ACHN (cell line): ENCODE data around the gene CPEB3.
A peak's percentile ranks its signal among the peaks of the same experiment; 100 is the strongest.
"Not testable (repeated sequence)": the region's sequence is repeated elsewhere in the genome, so short reads cannot be mapped to it uniquely, and the experiment has no call there.

Experiments used
- DNase-seq: peaks from one replicate; pipeline ENCODE4 v3.0.0-alpha.2; 2015
- in situ Hi-C: cut with HindIII; loops from 2 replicates; pipeline ENCODE4 v1.10.0; 2017; ENCODE audit warnings: low sequenced_read_pairs, low pct_ligation_motif_present, low pct_unique_long_range_greater_than_20kb

Gene CPEB3

GRCh38 chr10:92025340-92025739 is 265.5 kb downstream of the CPEB3 start:
- DNase-seq, in situ Hi-C loops: not testable (repeated sequence)

- in situ Hi-C loops, result no loop called here
- DNase-seq, result no peak
These were observed 266.2 kb downstream of the CPEB3 start for GRCh38 chr10:92024700-92025099.

GRCh38 chr10:92014620-92015019 is 276.3 kb downstream of the CPEB3 start:
- DNase-seq, result no peak
- in situ Hi-C loops, result no loop called here

GRCh38 chr10:92011560-92012214 is 279.2 kb downstream of the CPEB3 start:
- DNase-seq, result peak; percentile 81
- in situ Hi-C loops, result no loop called here

GRCh38 chr10:92010047-92010735 is 280.7 kb downstream of the CPEB3 start:
- in situ Hi-C loops, result no loop called here
- DNase-seq, result no peak

GRCh38 chr10:92009445-92009844 is 281.4 kb downstream of the CPEB3 start:
- DNase-seq, result no peak
- in situ Hi-C loops, result no loop called here

GRCh38 chr10:92005978-92006377 is 284.9 kb downstream of the CPEB3 start:
- in situ Hi-C loops, result no loop called here

GRCh38 chr10:92003258-92003657 is 287.6 kb downstream of the CPEB3 start:
- in situ Hi-C loops, result no loop called here
- no peak for DNase-seq

More at GRCh38 chr10:92005978-92006377, 284.9 kb downstream of the CPEB3 start:
- DNase-seq, result no peak

GRCh38 chr10:92001995-92002394 is 288.9 kb downstream of the CPEB3 start:
- in situ Hi-C loops, result no loop called here

GRCh38 chr10:92001581-92001980 is 289.3 kb downstream of the CPEB3 start:
- in situ Hi-C loops, result no loop called here
- DNase-seq, result no peak

More at GRCh38 chr10:92001995-92002394, 288.9 kb downstream of the CPEB3 start:
- DNase-seq, result no peak
